H1 (cell line): ENCODE measurements around the gene TMEM237. TPM values are rescaled to one million over a fixed set of nuclear protein-coding genes. Genes with fewer than 3 reads are reported as not detected.

Experiments used
- CTCF ChIA-PET: fragments of 300-600 bp; sonication (Branson Sonifier 250); formaldehyde crosslinking; loops from one replicate; lab custom pipeline; 2021; ENCODE audit not compliant: partially characterized antibody; lab: Charles Lee
- POLR2A ChIA-PET: fragments of 300-600 bp; sonication (Branson Sonifier 250); formaldehyde crosslinking; loops from one replicate; lab custom pipeline; 2021; ENCODE audit warnings: inconsistent platforms; ENCODE audit not compliant: partially characterized antibody; lab: Charles Lee
- DNase-seq, 2 experiments: peaks; one replicate each; pipeline versions ENCODE4 v3.0.0 to v3.0.0-alpha.2; 2010 to 2022; ENCODE audit warnings: low spot score in 2 of 2, low read depth in 1 of 2, mixed read lengths in 1 of 2
- FAIRE-seq: peaks from 2 replicates; lab custom pipeline; 2011; peaks lifted over from hg19 to GRCh38; lab: Jason Lieb, UNC
- H2AFZ ChIP-seq: 2 replicates; pipeline ENCODE4 v1.8.1; 2012; ENCODE audit warnings: low read length, inconsistent platforms
- H2AK5ac ChIP-seq: 2 replicates; pipeline ENCODE4 v1.6.1; 2013; ENCODE audit warnings: low read depth, low read length
- H2BK120ac ChIP-seq: replicated peaks from 2 replicates; pipeline ENCODE3; 2013; ENCODE audit warnings: low read depth, low read length, inconsistent platforms
- H2BK12ac ChIP-seq: 2 replicates; pipeline ENCODE4 v1.6.1; 2013; ENCODE audit warnings: low read depth, low read length
- H2BK15ac ChIP-seq: 2 replicates; pipeline ENCODE4 v1.6.1; 2013; ENCODE audit warnings: low read length
- H2BK20ac ChIP-seq: 2 replicates; pipeline ENCODE4 v1.6.1; 2013; ENCODE audit warnings: low read length
- H2BK5ac ChIP-seq: 2 replicates; pipeline ENCODE4 v1.6.1; 2013; ENCODE audit warnings: low read depth, low read length
- H3K14ac ChIP-seq: 2 replicates; pipeline ENCODE4 v1.6.1; 2013; ENCODE audit warnings: inconsistent platforms; ENCODE audit not compliant: insufficient read length
- H3K18ac ChIP-seq: 2 replicates; pipeline ENCODE4 v1.6.1; 2013; ENCODE audit warnings: low read length; ENCODE audit errors: extremely low read depth
- H3K23ac ChIP-seq: 2 replicates; pipeline ENCODE4 v1.6.1; 2013; ENCODE audit warnings: inconsistent platforms; ENCODE audit not compliant: insufficient read length
- H3K23me2 ChIP-seq: 2 replicates; pipeline ENCODE4 v1.6.1; 2013; ENCODE audit warnings: low read depth, low read length
- H3K27ac ChIP-seq: 2 replicates; pipeline ENCODE4 v1.6.1; 2011; ENCODE audit warnings: low read depth, low read length, inconsistent platforms
- H3K27me3 ChIP-seq, 4 experiments: replicated peaks in 1 of 4; 1 replicate in 1 of 4; 2 replicates in 3 of 4; pipeline versions ENCODE4 v1.6.1 to v1.8.1; 2011 to 2013; ENCODE audit warnings: low read length in 3 of 4, mild to moderate bottlenecking in 3 of 4, inconsistent platforms in 2 of 4, mixed read lengths in 2 of 4, moderate library complexity in 1 of 4; ENCODE audit not compliant: control insufficient read depth in 3 of 4, insufficient read depth in 3 of 4; ENCODE audit errors: extremely low read depth in 1 of 4
- H3K36me3 ChIP-seq, 4 experiments: 2 replicates each; pipeline versions ENCODE4 v1.6.1 to v1.8.1; 2011 to 2013; ENCODE audit warnings: mild to moderate bottlenecking in 4 of 4, low read length in 3 of 4, moderate library complexity in 2 of 4, control low read depth in 1 of 4, inconsistent platforms in 1 of 4; ENCODE audit not compliant: insufficient read depth in 4 of 4, control insufficient read depth in 2 of 4
- H3K4ac ChIP-seq: replicated peaks from 2 replicates; pipeline ENCODE3; 2013; ENCODE audit warnings: low read length, low read depth, mixed read lengths, inconsistent platforms; ENCODE audit not compliant: insufficient read length
- H3K4me1 ChIP-seq, 4 experiments: replicated peaks in 1 of 4; 1 replicate in 1 of 4; 2 replicates in 3 of 4; pipeline versions ENCODE4 v1.6.1 to v1.8.1; 2011 to 2013; ENCODE audit warnings: low read length in 3 of 4, inconsistent platforms in 2 of 4, mixed read lengths in 1 of 4; ENCODE audit not compliant: insufficient read depth in 4 of 4, control insufficient read depth in 3 of 4
- H3K4me2 ChIP-seq, 2 experiments: 2 replicates each; pipeline versions ENCODE4 v1.6.1 to v1.8.1; 2011 to 2013; ENCODE audit warnings: low read depth in 2 of 2, low read length in 2 of 2, control low read depth in 1 of 2, inconsistent platforms in 1 of 2, mild to moderate bottlenecking in 1 of 2; ENCODE audit not compliant: insufficient read depth in 1 of 2
- H3K4me3 ChIP-seq, 4 experiments: fragments of 200-600, 300-600 bp in 1 of 4; sonication (generic), shearing (Covaris generic), sonication (Bioruptor Twin) in 1 of 4; 2 replicates each; pipeline versions ENCODE4 v1.5.1 to v1.8.1; 2011 to 2016; ENCODE audit warnings: low read length in 4 of 4, low read depth in 3 of 4, control low read depth in 2 of 4, inconsistent platforms in 2 of 4, mild to moderate bottlenecking in 2 of 4, mixed read lengths in 1 of 4, moderate library complexity in 1 of 4; ENCODE audit not compliant: insufficient read depth in 2 of 4; ENCODE audit errors: extremely low read depth in 1 of 4
- H3K56ac ChIP-seq: replicated peaks from 2 replicates; pipeline ENCODE3; 2013; ENCODE audit warnings: low read depth, mild to moderate bottlenecking, mixed read lengths, low read length, inconsistent platforms; ENCODE audit not compliant: insufficient read length
- H3K79me1 ChIP-seq: 2 replicates; pipeline ENCODE4 v1.6.1; 2013; ENCODE audit warnings: low read depth, low read length, control low read depth
- H3K79me2 ChIP-seq, 2 experiments: 2 replicates each; pipeline versions ENCODE4 v1.6.1 to v1.8.1; 2012 to 2013; ENCODE audit warnings: low read length in 2 of 2, mild to moderate bottlenecking in 2 of 2, inconsistent platforms in 1 of 2; ENCODE audit not compliant: insufficient read depth in 2 of 2, control insufficient read depth in 1 of 2
- H3K9ac ChIP-seq, 4 experiments: replicated peaks in 1 of 4; 1 replicate in 1 of 4; 2 replicates in 3 of 4; pipeline versions ENCODE4 v1.6.1 to v1.8.1; 2011 to 2013; ENCODE audit warnings: low read depth in 3 of 4, low read length in 3 of 4, control low read depth in 2 of 4, mild to moderate bottlenecking in 2 of 4, moderate library complexity in 2 of 4, inconsistent platforms in 1 of 4; ENCODE audit errors: extremely low read depth in 1 of 4
- H3K9me3 ChIP-seq, 2 experiments: 2 replicates each; pipeline versions ENCODE4 v1.6.1 to v1.8.1; 2012 to 2013; ENCODE audit warnings: mild to moderate bottlenecking in 2 of 2, moderate library complexity in 2 of 2, control low read depth in 1 of 2, inconsistent platforms in 1 of 2, low read depth in 1 of 2, low read length in 1 of 2, mixed read lengths in 1 of 2; ENCODE audit not compliant: insufficient read depth in 2 of 2
- H4K20me1 ChIP-seq, 2 experiments: replicated peaks in 1 of 2; 2 replicates each; pipeline versions ENCODE3 to v1.8.1; 2011 to 2013; ENCODE audit warnings: inconsistent platforms in 2 of 2, low read length in 2 of 2, mild to moderate bottlenecking in 1 of 2; ENCODE audit not compliant: insufficient read depth in 2 of 2, control insufficient read depth in 1 of 2
- H4K5ac ChIP-seq: 2 replicates; pipeline ENCODE4 v1.6.1; 2013; ENCODE audit warnings: low read length, low read depth, mixed read lengths, inconsistent platforms; ENCODE audit not compliant: insufficient read length
- H4K8ac ChIP-seq: 2 replicates; pipeline ENCODE4 v1.8.0; 2013; ENCODE audit warnings: mild to moderate bottlenecking, moderate library complexity, low read length, inconsistent platforms; ENCODE audit not compliant: insufficient read depth; ENCODE audit errors: extremely low read depth
- H4K91ac ChIP-seq: replicated peaks from 2 replicates; pipeline ENCODE3; 2013; ENCODE audit warnings: low read length, mixed read lengths, inconsistent platforms; ENCODE audit not compliant: insufficient read length
- BRCA1 ChIP-seq: IDR thresholded peaks from 2 replicates; pipeline ENCODE4 v1.6.1; 2012; ENCODE audit warnings: low read depth, low read length, improper control_type of control experiment
- CTCF ChIP-seq, 3 experiments: IDR thresholded peaks; 1 replicate in 2 of 3; 2 replicates in 1 of 3; pipeline versions ENCODE4 v1.5.1 to v1.6.1; 2011; ENCODE audit warnings: low read length in 3 of 3, mild to moderate bottlenecking in 3 of 3, inconsistent platforms in 2 of 3, low read depth in 1 of 3, moderate library complexity in 1 of 3; ENCODE audit not compliant: insufficient read depth in 1 of 3; ENCODE audit errors: control extremely low read depth in 1 of 3
- KDM4A ChIP-seq: IDR thresholded peaks from one replicate; pipeline ENCODE4 v1.7.1; 2012; ENCODE audit warnings: low read depth, mild to moderate bottlenecking, moderate library complexity, low read length, inconsistent platforms; ENCODE audit not compliant: severe bottlenecking
- NANOG ChIP-seq: IDR thresholded peaks from 2 replicates; pipeline ENCODE4 v1.6.1; 2011; ENCODE audit warnings: low read length, low read depth, mild to moderate bottlenecking, inconsistent platforms; ENCODE audit not compliant: insufficient read depth, poor library complexity, severe bottlenecking
- RNF2 ChIP-seq: fragments of 200-900, 300-1000 bp; sonication (generic); IDR thresholded peaks from 2 replicates; pipeline ENCODE4 v1.7.1; 2016; ENCODE audit warnings: borderline replicate concordance, low read depth, mild to moderate bottlenecking, antibody characterized with exemption, low read length; ENCODE audit not compliant: poor library complexity, severe bottlenecking; ENCODE audit errors: missing control alignments
- SIN3A ChIP-seq, 2 experiments: IDR thresholded peaks in 1 of 2; conservative IDR thresholded peaks in 1 of 2; 2 replicates each; pipeline ENCODE4 v1.6.1; 2011 to 2012; ENCODE audit warnings: low read length in 2 of 2, improper control_type of control experiment in 1 of 2, low read depth in 1 of 2, mild to moderate bottlenecking in 1 of 2
- SRF ChIP-seq: IDR thresholded peaks from 2 replicates; pipeline ENCODE4 v1.6.1; 2011; ENCODE audit warnings: mild to moderate bottlenecking, low read depth, low read length, moderate library complexity
- TEAD4 ChIP-seq: IDR thresholded peaks from 2 replicates; pipeline ENCODE4 v1.6.1; 2012; ENCODE audit warnings: low read depth, low read length, inconsistent platforms, mixed read lengths
- WGBS, 2 experiments: shearing (Covaris generic) in 1 of 2; methylation state at CpG; one replicate each; pipeline versions ENCODE4 v1.1.6 to v1.1.7; 2013 to 2015; ENCODE audit warnings: low lambda C conversion rate in 2 of 2, mixed read lengths in 2 of 2, inconsistent platforms in 1 of 2, low coverage in 1 of 2, missing lambda C conversion rate in 1 of 2; ENCODE audit not compliant: insufficient replicate concordance in 2 of 2, insufficient coverage in 1 of 2, insufficient read length in 1 of 2; ENCODE audit errors: extremely low coverage in 1 of 2, missing lambda C conversion rate in 1 of 2; 5-methylcytosine and 5-hydroxymethylcytosine counted together
- polyA plus RNA-seq, 7 experiments: library from polyadenylated mRNA; depleted of rRNA in 3 of 7; stranded (reverse) in 5 of 7; unstranded in 2 of 7; fragments of >200 nt in 5 of 7; fragments of 200-250 nt in 2 of 7; gene quantifications; 1 replicate in 5 of 7; 2 replicates in 1 of 7; 4 replicates in 1 of 7; pipeline versions ENCODE4 v1.2.1 to v1.2.3, GENCODE V29; 2011 to 2013; ENCODE audit warnings: missing spikeins in 2 of 7, mixed read lengths in 2 of 7
- total RNA-seq: library from RNA; stranded (reverse); fragmentation: NEBNext Ultra II Directional; extraction: Animal tissue kit (Norgen Biotek cat#: 25700); gene quantifications from 2 replicates; pipeline ENCODE4 v1.2.1, GENCODE V29; 2021

Gene TMEM237
- total and polyA plus RNA-seq, 2 of the 8 experiments (the other 6 are each of a cell fraction or from before 2014, with no cell fraction given): 26.1 to 41.0 TPM

DNA sequence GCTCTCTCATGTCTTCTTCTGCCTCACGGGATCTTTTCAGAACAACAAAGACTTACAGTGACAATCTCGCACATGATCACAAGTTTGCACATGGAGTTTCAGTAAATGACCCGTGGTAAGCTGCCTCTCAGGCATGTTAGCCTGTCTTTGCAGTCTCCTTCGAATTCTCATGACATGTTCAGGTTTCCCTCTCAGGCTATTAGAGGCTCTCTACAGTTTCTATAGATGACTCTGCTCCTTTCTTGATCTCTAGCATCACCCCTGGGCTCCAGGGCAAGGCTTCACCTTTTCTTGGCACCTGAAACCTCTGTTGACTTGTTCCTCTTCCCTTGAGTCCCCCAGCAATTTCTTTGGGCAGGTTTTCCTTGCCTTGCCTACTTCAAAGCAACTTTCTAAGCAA is 32.2 kb upstream of the TMEM237 start:
- H4K8ac ChIP-seq: no peak overlapping the region
- CTCF ChIA-PET: no interaction called here
- 78% methylated on average over 4 of the region's 4 CpGs; no CpG with 5 or more reads in 1 of the 2 experiments for WGBS, 2 experiments
- H4K91ac ChIP-seq: no peak overlapping the region
- no peak overlapping the region for H2BK20ac ChIP-seq
- no peak overlapping the region for H3K14ac ChIP-seq
- H3K23ac ChIP-seq: no peak overlapping the region
- no peak overlapping the region for H4K5ac ChIP-seq
- H3K9ac ChIP-seq: no peak overlapping the region
- TF ChIP-seq KDM4A (no peak), RNF2 (no peak), TEAD4 (no peak), NANOG (no peak), CTCF (IDR thresholded peaks at IDR 0.05; ENCODE audit: control extremely low read depth in 1 of 3, insufficient read depth in 1 of 3, low read depth in 1 of 3, low read length in 3 of 3) (no peak), BRCA1 (no peak), SIN3A (conservative IDR thresholded peaks at IDR 0.05 in 1 of 2, IDR thresholded peaks at IDR 0.05 in 1 of 2; ENCODE audit: low read depth in 1 of 2, low read length in 2 of 2) (no peak), SRF (no peak)
- TF ChIP-seq, all 59 proteins: peak for 0
- no peaks in the 10 kb centered on the region for H3K27me3 ChIP-seq
- H2AFZ ChIP-seq: peak overlapping the region; percentile 28
- H4K20me1 ChIP-seq: no peaks in the 10 kb centered on the region
- no peak overlapping the region for H2BK12ac ChIP-seq
- H3K27ac ChIP-seq: no peak overlapping the region
- no peaks in the 10 kb centered on the region for H3K23me2 ChIP-seq
- no peak overlapping the region for H3K56ac ChIP-seq
- H2BK5ac ChIP-seq: no peak overlapping the region
- H3K4me2 ChIP-seq: no peak overlapping the region
- DNase-seq (no peak), FAIRE-seq (no peak)
- no peak overlapping the region for H3K4me3 ChIP-seq
- POLR2A ChIA-PET: no interaction called here
- H2AK5ac ChIP-seq: no peak overlapping the region; the same call in 1 of the 2 replicates
- H3K9me3 ChIP-seq: no peaks in the 10 kb centered on the region
- H3K36me3 ChIP-seq: no peaks in the 10 kb centered on the region
- no peak overlapping the region for H2BK15ac ChIP-seq
- no peak overlapping the region for H3K18ac ChIP-seq
- H3K79me2 ChIP-seq: no peaks in the 10 kb centered on the region
- no peak overlapping the region for H2BK120ac ChIP-seq
- no peak overlapping the region for H3K4ac ChIP-seq
- peaks cover 0 to 6% (median 2%) of the 10 kb centered on the region in 4 experiments; a peak in 3 of 7 replicates for H3K4me1 ChIP-seq
- H3K79me1 ChIP-seq: no peaks in the 10 kb centered on the region
